Stimulated activated CD8-positive, alpha-beta memory T cell treated with anti-CD3 and anti-CD28 coated beads, Interleukin-15, amount 100 ng/mL, for 48 hours (primary cell): ENCODE results near the gene PITPNC1.
"Not testable (repeated sequence)": the region's sequence is repeated elsewhere in the genome, so short reads cannot be mapped to it uniquely, and the experiment has no call there.

Source experiments
- DNase-seq, 2 donors: peaks; one replicate each; pipeline ENCODE4 v3.0.0-alpha.2; 2020; ENCODE audit warnings: low read depth in 2 of 2

PITPNC1 gene

DNA sequence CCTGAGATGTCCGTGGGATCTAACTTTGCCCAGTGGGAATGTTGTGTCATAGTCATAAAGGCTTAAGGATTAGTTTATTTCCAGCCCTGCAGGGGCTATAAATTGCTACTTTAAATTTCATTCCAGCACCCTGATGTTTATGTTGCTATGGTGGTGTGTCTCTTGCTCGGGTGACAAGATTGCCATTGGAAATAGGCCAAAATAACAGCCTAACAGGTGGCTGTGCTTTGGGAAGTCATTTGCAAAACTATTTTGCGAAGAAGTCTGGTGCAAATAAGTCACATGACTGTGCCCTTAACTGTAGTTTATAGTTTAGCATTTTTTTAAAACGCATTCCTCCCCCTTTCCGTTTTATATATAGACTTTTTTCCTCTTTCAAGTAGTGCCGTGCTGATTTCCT lies 23.1 kb downstream of the PITPNC1 start:
- DNase-seq: no peak

DNA sequence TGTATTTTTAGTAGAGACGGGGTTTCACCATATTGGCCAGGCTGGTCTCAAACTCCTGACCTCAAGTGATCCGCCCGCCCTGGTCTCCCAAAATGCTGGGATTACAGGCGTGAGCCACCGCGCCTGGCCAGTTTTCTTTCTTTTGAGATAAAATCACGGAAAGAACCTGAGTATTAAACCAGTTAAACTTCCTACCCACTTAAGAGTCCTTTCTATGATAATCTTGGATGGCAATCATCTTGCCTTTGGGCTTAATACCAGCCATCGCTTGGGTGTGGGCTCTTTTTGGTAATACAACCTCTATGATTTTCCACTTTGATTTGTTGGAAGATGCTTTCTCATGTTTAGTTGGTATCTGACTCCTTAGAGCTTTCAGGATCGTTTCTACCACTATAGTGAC lies 24.0 kb downstream of the PITPNC1 start:
- DNase-seq: no peak

DNA sequence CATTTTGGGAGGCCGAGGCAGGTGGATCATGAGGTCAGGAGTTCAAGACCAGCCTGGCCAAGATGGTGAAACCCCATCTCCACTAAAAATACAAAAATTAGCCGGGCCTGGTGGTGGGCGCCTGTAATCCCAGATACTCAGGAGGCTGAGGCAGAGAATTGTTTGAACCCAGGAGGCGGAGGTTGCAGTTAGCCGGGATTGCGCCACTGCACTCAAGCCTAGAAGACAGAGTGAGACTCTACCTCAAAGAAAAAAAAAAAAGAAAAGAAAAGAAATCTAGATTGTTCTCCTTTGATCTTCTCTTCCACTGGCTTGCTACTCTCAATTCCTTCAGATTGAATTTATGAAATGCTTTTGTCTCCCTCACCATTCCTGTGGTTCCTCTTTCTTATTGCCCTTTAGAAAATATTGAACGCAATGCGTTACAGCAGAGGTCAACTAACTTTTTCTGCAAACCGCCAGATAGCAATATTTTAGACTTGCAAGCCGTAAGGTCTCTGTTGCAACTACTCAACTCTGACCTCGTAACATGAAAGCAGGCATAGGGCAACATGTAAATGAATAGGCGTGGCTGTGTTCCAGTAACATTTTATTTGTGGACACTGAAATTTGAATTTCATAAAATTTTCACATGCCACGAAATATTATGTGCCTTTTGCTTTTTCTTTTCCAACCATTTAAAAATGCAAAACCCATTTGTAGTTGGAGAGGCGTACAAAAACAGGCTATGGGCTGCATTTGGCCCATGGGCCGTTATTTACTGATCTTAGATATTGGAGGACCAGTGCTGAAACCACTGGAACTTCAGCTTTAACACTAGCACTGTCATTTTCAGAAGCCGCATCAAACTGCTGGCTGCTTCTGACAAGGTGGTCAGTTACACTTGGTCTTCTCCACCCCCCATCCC lies 24.8 kb downstream of the PITPNC1 start:
- no peak for DNase-seq

DNA sequence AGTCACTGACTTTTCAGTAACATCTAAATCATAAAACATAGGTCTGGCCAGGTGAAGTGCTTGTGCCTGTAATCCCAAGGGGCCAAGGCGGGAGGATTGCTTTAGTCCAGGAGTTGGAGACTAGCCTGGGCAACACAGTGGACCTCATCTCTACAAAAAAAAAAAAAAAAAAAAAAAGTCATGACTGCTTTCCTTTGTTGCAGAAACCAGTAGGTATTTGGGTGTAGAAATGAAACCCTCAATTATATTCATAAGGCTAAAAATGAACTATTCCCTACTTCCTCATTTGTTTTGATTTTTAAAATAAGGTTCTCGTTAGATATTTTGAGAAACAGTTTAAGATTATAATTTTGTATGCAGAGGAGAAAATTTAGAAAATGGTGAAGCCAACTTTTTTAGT lies 26.0 kb downstream of the PITPNC1 start:
- DNase-seq: no peak

DNA sequence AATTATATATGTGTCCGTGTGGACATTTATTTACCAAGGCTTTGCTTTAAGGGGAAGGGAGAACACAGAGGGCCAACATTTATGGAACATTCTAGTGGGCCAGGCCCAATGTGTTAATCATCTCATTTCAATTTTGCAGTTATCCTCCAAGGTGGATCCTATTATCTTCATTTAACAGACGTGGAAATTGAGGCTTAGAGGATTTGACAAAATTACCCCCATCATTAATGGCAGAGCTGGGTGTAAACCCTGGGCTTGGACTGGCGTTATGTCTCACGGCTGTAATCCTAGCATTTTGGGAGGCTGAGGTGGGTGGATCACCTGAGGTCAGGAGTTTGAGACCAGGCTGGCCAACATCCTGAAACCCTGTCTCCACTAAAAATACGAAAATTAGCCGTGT lies 26.4 kb downstream of the PITPNC1 start:
- no peak for DNase-seq

DNA sequence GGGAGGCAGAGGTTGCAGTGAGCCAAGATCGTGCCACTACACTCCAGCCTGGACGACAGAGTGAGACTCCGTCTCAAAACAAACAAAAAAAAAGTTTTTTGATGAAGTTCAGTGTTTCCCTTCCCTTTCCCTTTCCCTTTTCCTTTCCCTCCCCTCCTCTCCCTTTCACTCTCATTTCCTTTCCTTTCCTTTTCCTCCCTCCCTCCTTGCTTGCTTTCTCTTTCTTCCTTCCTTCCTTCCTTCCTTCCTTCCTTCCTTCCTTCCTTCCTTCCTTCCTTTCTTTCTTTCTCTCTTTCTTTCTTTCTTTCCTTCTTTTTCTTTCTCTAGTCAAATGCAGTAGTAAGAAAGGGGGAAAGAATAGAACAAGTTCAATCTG lies 31.4 kb downstream of the PITPNC1 start:
- DNase-seq: not testable (repeated sequence)

DNA sequence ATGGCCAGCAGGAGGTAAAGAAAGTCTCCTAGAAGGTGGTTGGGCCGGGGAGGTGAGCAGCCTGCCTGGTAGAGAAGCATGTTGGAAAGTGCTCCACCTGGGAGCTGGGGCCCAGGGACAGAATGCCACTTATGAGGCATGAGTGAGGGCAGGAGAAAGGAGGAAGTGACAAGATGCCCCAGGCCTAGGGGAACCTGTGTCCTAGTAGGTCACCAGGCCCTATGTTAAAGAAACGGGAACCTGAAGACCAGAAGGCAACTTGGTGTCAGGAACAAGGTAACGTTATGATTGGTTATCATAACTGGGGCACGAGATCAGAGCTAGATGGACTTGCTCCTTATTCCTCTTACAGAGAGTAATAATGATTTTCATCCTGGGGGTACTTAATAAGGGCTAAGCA lies 34.3 kb downstream of the PITPNC1 start:
- no peak for DNase-seq

DNA sequence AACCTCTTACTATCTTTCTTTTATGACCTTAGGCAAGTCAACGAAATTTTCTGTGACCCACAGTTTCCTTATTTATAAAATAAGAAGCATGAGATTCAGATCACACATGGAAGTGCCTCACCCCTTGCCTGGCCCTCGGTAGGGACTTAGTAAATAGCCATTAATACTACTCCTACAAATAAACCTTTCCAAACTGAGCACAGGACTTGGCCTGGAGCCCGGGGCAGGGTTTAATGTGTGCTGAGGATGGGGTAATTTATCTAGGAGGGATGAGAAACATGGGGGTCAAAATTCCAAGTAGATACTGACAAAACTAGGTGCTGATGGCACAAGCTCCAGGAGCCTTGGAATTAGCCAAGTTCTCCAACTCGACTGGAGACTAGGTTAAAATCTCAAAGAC lies 35.0 kb downstream of the PITPNC1 start:
- no peak for DNase-seq

DNA sequence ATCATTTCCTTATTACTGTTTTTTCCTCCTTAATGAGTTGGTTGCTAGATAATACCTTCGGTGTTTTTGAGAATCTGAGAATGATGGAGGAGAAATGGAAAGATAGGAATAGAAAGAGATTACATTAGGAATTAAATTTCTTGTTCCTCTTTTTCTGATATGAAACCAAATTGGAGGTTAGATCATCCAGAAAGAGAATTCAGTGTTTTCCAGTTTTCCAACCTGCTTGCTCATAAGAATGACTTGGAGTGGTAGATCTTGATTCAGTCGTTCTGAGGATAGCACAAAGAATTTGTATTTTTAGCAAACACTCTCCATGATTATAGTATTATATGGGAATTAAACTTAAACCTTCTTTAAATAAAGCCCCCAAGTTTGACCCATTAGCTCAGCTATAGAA lies 35.9 kb downstream of the PITPNC1 start:
- no peak for DNase-seq

DNA sequence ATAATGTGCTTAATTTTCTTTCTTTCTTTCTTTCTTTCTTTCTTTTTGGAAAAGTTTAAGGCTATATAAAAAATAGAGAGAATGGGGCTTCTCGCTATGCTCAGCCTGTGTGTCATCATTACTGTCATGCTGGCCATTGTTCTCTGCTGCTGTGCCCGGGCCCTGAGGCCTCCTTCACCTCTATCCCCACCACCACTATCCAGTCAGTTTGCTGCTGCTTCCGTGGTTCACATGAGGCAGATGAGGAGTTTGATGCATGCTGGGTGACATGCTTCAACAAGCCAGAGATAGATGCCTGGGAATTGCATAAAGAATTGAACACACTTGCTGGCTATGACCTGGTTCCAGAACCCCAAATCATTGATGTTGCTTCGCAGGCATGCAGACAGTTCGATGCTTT lies 36.3 kb downstream of the PITPNC1 start:
- DNase-seq: no peak

DNA sequence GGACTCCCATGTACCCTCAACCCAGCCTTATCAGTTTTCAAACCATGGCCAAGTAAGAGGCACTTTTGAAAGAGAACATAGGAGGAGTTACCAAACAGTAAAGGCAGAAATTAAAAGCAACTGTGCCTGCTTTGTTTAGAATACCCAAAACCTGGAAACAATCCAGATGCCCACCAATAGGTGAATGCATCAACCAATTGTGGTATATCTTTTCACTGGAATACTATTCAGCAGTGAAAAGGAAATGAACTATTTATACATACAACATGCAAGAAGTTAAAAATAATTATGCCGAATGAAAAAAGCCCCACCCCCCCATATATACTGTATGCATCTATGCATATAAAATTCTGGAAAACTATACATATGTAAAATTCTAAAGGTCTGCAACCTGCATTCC lies 37.0 kb downstream of the PITPNC1 start:
- no peak for DNase-seq

DNA sequence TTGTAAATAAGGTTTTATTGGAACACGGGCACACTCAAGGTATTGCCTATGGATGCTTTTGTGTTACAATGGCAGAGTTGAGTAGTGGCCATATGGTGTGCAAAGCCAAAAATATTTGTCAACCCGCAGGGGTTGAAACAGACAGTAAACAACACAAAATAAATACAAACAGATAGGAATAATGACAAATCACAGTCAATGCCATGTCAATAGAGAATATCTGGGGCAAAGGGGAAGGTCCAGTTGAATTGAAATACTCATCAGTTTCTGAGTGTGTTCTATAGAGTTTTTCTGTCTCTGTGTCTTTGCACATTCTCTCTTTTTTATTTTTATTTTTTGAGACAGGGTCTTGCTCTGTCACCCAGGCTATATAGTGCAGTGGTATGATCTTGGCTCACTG lies 37.5 kb downstream of the PITPNC1 start:
- no peak for DNase-seq

DNA sequence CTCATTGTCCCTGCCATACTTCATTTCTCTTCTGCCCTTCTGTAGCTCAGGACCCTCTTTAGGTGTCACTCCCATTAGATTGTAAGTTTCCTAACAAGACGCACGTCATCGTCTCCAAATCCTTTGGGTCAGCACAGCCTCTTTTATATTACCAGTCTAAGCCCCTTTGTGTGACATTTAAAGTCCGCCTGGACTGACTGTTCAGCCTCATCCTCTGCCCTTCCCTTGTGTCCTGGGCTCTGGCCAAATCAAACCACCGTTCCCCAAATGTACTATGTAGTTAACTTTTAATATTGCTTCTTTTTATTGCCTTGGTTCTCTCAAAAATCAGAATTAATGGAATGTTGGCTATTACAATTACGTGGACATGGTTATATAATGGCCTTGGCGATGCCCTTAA lies 38.2 kb downstream of the PITPNC1 start:
- no peak for DNase-seq

DNA sequence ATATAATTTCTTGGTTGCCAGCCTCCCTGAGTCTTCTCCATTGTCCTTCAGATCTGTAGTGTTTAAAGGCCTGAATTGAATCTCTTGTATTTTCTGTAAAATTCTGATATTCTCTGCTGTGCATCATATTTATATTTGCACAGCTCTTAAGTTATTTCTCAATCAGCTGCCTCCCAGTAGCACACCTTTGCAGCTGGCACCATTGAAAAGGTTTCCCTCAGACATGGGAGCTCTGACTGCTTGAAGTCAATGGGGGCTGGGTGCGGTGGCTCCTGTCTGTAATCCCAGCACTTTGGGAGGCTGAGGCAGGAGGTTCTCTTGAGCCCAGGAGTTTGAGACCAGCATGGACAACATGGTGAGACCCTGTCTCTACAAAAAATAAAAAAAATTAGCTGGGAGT lies 40.4 kb downstream of the PITPNC1 start:
- no peak for DNase-seq

DNA sequence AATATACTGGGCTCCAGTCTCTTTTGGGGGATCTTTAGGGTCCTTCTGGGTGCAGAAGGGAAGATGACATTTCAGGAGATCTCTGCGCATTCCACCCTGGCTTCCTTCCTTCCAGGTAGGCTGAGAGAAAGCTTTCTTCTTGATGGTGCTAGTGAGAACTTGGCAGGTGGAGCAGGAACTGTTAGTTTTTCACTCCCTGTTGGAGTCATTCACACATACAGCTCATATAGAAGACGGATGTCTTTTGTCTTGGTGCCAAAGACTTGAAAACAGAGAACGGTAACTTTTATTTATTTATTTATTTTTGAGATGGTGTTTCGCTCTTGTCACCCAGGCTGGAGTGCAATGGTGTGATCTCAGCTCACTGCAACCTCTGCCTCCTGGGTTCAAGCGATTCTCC lies 43.9 kb downstream of the PITPNC1 start:
- no peak for DNase-seq

DNA sequence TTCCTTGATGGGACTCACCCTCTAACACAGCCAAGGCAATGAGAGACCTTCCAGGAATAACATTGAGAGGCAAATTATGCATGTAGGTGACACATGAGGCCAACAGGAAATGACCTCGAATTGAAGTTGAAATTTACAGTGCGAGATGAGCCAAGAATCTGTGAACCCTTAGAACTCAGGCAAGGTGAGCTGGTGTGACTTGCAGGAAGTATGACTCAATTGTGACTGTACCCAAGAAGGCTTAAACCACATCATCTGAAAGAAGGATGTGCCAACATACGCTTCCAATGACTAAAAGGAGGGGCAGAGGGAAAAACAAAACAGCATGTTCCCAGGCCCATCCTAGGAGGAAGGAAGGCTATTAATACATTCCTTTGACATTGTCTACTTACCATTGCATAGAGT lies 44.8 kb downstream of the PITPNC1 start:
- peak; percentile 32 to 38 for DNase-seq

DNA sequence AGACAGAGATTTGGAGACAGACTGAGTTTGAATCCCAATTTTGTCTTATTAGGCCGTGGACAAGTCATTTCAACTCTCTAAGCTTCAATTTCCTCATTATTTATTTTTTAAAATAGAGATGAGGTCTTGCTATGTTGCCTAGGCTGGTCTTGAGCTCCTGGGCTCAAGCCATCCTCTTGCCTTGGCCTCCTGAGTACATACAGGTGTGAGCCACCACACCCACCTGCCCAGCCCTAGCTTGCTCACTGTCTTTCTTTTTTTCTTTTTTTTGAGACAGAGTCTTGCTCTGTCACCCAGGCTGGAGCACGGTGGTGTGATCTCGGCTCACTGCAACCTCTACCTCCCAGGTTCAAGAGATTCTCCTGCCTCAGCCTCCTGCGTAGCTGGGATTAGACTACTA lies 45.2 kb downstream of the PITPNC1 start:
- DNase-seq: not testable (repeated sequence)

DNA sequence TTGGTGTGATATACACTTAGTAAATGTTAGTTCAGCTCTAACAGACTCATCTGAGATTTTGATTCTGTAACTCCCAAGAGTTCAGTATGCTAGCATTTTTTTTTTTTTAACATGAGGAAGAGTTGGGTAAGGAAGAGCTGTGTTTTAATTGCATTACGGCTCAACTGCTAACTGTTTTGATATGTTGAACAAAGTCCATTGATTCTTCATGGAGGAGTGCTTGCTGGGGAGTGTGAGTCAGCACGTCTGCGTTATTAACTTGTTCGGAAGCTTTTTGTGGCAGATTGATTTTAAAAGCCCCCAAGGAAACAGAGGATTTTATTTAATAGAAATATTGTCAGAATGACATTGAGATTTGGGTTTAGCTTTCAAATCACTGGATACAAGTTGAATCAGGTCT lies 45.8 kb downstream of the PITPNC1 start:
- DNase-seq: no peak

DNA sequence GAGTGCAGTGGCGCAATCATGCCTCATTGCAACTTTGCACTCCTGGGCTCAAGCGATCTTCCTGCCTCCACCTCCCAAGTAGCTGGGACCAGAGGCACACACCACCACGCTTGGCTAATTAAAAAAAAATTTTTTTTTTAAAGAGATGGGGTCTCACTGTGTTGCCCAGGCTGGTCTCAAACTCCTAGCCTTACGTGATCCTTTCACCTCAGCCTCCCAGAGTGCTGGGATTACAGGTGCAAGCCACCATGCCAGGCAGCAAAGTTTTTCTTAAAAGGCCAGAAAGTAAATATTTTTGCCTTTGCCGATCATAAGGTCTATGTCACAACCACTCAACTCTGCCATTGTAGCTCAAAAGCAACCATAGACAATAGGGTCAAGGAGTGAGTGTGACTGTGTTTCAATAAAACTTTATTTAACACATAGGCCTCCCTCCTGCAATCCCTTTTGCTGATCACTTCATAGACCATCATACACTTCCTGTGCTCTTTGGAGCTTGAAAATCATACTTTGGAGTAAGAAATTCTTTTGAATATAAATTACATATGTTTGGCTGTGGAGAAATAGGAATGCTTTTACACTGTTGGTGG lies 48.6 kb downstream of the PITPNC1 start:
- no peak for DNase-seq

DNA sequence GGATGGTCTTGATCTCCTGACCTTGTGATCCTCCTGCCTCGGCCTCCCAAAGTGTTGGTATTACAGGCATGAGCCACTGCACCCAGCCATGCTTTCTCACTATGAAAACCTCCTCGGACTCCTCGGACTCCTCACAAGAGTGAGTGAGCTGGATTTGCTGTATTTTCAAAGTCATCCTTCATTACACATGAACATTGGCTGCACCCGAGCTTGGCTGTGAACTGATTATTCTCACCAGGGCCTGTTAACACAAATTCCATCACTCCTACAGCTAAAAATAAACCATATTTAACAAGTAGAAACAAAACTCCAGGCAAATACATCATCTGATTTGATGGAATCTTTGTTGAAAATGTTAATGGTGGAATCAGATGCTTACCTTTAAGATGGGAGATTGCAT lies 50.3 kb downstream of the PITPNC1 start:
- no peak for DNase-seq

DNA sequence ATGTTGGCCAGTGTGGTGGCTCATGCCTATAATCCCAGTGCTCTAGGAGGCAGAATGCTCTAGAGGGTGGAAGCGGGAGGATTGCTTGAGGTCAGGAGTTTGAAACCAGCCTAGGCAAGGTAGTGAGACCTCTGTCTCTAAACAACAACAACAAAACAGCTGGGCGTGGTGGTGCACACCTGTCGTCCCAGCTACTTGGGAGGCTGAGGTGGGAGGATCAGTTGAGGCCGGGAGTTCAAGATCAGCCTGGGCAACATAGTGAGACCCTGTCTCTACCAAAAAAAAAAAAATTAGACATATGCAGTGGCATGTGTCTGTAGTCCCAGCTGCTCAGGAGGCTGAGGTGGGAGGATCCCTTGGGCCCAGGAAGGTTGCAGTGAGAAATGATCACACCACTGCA lies 53.4 kb downstream of the PITPNC1 start:
- not testable (repeated sequence) for DNase-seq

DNA sequence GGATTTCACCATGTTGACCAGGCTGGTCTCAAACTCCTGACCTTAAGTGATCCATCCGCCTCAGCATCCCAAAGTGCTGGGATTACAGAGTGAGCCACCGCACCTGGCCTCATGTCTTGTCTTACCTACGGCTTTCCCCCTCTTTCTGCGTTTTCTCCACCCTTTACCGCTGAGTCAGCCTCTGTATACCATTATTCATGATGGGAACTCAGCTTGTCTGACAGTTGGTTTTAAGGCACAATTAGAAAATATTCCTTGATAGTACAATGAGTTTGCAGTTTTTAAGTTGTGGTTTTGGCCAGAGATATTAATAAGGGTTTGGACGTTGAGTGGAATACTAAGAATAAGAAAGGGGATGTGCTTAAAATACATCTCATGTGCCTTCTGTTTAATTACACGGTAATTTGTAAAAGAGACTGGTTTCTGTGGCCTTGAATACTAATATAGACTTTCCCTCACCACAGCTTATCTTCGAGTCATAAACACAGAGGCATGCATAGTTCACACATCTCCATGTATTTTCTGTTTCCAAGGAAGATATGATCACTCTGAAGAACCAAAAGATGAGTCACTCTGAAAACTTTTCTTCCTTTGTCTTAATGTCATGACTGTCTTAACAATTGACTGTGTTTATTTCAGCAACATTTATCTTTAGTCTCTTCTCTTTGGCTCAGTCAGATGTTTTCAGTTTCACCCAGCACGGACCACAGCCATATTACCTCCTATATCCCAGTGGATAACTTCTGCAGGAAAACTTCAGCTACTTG lies 54.4 kb downstream of the PITPNC1 start:
- no peak for DNase-seq
